GM19099 (cell line): Measurements from ENCODE around the gene DDO.

ENCODE experiments used
- POLR2A ChIP-seq: IDR thresholded peaks from 3 replicates; pipeline ENCODE4 v1.6.1; 2011; ENCODE audit warnings: low read depth; ENCODE audit not compliant: insufficient read length; ENCODE audit errors: extremely low read depth

DDO gene

DNA sequence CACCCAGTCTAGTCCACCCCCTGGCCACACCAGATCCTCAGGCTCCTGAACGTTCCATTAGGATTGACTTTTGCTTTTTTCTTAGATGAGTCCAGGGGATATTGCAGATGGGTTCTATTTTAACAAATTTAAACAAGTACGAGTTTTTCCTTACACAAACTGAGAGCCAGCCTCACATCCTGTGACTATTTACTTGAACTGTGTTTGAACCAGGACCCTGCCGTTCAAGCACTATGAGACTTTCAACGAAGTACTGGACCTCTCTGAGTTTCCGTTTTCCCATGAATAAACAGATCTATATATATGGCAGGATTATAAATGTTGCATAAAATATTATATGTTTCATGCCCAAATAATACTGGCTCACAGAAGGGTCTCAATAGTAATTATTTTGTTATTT lies 55.8 kb downstream of the DDO start:
- no peak for TF ChIP-seq POLR2A

DNA sequence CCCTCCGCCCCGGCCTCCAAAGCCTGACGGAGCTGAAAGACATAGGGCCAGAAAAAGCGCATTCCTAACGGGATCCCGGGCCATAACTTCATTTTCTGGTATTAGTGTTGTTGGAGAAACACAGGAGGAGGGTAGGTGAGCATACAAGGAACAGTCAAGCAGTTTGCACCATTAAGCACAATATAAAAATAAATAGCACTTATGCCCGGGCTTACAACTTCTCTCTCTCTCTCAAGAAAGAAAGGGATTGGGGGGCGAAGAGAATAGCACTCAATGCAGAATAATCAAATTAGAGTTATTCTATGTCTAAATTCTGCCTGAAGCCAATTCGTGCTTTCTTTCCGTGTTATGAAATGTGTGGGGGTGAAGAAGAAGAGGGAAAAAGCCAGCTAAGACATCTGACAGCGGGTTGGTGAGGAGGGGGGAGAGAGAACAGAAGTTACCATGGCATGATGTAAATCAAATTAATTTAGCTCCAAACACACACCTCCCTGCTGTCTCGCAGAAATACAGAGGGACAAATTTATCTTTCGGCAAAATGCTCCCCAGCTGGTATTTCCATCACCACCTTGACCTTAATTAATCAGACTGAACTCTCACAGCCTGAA lies 56.7 kb downstream of the DDO start:
- no peak for TF ChIP-seq POLR2A

DNA sequence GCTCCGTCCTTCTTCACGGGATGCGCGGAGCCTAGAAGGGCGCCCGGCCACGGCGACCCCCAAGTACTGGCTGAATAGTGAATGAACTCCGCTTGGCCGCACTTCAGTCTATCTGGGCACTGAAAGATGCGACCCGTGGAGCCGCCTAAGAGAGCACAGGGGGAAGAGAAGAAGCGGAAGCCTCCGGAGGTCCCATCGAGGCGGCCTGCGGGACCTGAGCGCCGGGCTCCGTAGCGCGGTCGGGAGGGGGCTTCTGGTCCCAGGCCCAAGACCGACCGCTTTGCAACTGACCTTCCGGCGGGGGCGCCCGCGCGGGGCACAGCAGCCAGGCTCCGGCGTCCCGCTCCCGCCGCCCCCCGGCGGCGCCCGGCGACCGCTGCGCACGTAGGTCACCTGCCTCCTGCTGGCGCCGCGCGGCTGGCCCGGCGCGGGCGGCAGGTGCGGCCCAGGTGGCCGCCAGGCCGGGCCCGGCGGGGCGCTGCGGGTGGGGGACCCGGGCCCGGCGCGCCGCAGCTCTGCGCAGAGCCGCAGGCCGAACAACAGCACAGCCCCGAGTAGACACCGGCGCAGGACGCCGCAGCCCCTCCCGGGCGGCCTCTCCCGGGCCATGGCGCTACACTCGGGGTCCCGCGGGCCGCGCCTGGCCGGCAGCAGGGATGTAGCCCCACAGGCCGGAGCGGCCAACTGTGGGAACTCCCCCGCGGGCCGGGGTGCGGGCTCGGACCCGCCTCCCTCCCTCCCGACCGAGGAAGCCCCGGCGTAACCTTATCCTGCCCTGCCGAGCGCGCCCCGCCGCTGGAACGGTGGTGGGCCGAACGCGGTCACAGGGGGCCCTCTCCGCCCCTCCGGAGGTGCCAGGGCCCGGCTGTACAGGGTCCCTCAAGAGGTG lies 57.5 kb downstream of the DDO start, which contains the start of gene METTL24:
Gene METTL24, minus strand, starts transcription at position 686 of the 889 bp plus-strand sequence. Its CDS starts 77 bp downstream, at position 609.
- no peak for TF ChIP-seq POLR2A

DNA sequence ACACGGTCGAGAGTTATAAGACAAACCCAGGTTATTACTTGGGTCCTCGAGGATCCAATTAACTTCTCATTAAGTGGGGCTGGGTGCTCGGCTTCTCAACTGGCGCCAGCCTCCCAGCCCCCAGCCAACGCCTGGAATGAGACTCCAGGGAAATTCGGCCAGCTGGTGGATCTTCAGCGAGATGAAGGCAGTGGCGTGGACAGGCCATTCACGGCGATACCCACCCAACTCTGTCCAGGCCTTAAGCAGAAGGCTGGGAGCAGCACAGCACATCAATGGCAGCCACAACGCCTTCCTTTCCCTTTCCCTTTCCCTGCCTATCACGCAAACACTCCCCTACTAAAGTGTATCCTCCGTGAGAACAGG lies 58.1 kb downstream of the DDO start:
- no peak for TF ChIP-seq POLR2A

DNA sequence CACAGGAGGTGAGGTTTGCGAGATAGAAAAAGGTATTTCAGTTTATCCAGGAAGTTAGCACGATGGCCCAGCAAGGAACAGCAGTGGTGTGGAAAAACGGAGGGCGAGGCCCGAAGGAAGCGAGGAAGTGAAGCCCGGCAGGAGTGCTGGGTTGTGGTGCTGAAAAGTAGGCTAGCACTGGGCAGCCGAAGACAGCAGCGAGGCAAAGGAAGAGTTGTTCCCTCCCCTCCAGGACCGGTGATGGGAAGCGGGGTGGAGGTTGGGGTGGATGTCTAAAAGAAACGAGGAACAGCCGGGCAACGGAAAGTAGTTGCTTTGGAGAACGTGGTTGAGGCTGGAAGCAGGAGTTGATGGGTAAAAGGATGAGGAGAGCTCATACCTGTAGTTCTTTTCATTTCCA lies 58.6 kb downstream of the DDO start:
- no peak for TF ChIP-seq POLR2A

DNA sequence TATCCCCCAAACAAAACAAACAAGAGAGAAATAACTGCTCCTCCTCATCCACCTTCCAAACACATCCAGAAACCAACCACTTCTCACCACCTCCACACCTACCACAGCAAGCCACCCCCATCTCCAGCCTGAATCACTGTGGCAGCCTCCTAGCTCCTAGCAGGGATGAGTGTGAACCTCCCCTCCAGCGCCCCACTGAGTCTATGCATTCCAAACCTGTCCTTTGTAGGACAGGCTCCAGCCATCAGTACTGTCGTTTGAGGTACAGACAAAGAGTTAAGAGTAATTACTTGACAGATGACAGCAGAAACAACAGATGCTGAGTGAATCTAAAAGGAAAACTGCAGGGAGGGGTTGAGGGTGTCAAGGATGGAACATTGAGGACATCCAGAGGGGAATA lies 59.6 kb downstream of the DDO start:
- no peak for TF ChIP-seq POLR2A

DNA sequence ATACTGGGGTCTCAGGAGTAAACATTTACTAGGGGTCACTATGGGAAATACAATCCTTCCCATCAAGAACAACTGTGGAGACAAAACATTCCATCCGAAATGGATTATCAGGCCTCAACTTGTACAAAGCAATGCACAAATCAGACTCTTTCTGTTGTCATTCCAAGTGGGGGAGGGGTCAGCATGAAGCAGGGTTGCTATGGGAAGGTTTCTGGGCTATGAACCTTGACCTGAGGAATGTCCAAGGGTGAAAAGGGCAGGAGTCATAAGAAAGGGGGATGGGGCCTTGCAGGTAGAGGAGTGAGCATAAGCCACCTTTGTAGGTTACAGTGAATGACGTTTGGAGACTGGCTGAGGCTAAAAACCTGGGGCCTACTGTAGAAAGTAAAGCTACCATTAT lies 60.4 kb downstream of the DDO start:
- no peak for TF ChIP-seq POLR2A

DNA sequence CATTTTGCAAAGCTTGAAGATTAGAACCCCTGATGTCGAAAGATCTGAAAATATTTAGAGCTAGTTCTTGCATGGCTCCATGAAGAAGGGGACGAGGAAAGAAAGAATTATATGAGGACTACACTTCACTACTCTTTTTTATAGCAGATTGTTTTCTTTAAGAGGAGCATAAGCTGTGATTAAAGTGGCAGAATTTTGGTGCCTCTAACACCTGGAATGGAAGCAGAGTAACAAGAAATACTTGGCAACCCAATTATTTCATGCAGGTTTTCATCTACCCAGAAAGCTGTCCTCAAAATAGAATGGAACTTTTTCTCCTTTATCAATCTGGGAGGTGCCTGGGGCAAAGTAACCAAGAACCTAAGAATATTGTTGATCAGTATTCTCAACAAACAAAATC lies 61.2 kb downstream of the DDO start:
- TF ChIP-seq POLR2A = no peak

DNA sequence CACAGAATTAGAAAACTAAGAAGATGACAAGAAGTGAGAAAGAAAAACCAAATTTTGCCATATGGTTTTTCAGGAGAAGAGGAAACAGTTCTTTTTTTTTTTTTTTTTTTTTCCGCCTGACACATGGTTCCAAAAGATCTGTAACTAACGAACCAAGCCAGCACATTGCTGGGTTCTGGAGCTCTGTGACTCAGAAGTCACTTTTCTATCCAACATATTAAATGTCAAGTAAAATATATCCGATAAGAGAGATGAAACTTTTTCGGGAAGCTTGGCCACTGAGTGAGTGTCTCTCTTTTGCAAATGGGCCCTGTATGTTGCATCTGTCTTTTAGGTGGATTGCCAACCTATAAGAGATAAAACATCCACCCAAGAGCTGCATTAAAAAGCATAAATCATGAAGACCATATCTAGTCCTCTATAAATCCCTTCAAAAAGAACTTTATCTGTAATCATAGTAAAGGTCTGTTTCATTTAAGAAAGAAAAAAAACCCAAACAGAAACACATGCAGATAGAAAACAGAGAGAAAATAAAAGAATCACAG lies 61.8 kb downstream of the DDO start:
- TF ChIP-seq POLR2A = no peak

DNA sequence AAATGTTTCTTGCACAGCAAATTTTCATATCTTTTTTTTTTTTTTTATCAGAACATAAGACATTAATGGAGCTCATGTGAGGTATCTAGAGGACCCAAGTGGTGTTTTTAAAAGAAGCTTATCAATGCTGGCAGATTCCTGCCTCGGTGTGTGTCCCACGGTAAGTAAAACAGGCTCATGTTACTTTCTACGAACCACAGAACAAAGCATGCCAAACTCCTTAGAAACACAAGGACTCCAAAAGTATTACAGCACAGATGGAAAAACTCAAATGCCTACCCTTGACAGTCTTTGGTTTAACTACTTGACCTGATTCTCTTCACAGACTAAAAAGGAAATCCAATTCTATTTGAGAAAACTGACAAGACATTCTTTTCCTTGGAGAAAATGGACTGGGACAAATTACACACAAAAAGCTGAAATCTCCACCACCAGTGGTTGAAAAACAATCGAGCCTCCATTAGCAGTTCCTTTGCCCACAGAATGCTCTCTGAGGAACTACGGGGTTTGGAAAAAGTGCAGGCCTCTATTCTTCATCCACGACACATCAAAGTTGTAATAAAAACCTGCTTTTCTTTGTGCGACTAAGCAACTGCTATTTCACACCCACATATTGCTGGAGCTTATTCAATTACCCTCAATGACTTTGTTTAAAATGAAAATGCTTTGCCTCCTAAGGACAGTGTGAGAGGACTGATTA lies 62.7 kb downstream of the DDO start:
- TF ChIP-seq POLR2A = no peak

DNA sequence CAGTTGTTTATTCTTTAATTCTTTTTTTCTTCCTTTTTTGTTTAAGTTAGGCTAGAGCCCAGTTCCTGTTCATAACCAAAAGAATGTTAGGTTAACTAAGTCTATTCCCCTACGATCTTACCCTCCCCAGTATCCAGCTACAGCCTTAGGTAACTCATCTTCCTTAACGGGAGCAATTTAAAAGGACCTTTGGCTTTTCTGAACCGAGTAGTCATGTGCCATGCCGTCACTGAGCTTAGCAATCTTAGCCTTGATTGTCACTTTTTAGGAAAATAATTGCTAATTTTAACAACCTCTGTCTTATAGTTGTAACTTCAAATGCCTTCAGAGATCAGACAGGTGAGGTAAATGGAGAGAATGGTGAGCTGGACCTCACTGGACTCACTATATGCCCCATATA lies 63.4 kb downstream of the DDO start:
- TF ChIP-seq POLR2A = no peak

DNA sequence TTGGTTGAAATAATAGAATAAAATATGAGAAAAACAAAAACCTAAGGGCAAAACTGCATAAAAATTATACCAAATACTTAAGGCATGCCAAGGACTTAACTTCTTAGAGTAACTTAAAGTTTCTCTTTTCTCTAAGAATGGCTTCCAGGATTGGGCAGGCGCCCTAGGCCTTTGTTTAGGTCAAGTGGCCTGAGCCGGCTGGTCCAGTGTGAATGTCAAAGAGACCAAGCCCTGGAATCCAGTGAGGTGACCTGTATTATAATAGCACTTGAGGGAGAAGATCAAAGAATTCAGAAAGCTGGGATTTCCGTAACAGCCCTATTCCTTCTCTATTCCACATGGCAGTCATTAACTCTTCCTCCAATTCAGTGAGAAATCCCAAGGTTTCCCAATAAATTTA lies 63.8 kb downstream of the DDO start:
- TF ChIP-seq POLR2A = no peak

DNA sequence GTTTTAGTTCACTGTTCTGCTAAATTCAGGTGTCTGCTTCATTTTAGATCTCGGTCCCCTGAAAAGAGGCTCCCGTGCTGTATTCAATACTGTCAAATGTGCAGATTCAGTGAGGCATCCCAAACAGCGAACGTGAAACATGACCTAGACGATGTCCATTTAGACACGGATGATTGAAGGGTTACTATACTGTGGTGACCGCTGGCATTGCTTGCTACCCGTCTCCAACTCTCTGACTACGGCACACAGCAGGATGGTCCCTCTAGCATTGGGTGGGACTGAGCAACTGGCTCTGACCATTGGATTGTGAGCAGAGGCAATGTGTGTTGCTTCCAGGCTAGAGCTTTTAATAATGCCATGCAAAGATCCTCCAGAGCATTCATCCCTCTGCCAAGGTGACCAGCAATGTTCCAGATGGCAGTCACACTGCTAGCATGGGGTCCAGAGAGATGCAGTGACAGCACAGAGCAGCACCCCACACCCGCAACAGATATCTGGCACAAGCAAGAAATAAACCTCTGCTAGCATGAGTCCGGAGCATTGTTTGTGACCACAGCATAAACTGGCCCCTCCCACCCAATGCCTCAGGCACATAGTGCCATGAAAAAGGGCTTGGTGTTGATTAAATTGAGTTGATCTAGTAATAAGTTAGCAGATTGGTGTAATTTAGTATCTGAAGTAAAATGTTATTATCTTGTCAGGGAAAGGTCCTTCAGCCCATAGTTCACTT lies 66.2 kb downstream of the DDO start:
- no peak for TF ChIP-seq POLR2A

DNA sequence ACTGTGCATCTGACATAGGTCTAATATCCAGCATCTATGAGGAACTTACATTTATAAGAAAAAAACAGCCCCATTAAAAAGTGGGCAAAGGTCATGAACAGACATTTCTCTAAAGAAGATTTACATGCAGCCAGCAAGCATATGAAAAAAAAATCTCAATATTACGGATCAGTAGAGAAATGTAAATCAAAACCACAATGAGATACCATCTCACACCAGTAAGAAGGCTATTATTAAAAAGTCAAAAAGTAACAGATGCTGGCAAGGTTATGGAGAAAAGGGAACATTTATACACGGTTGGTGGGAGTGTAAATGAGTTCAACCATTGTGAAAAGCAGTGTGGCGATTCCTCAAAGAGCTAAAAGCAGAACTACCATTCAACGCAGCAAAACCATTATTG lies 70.3 kb downstream of the DDO start:
- no peak for TF ChIP-seq POLR2A

DNA sequence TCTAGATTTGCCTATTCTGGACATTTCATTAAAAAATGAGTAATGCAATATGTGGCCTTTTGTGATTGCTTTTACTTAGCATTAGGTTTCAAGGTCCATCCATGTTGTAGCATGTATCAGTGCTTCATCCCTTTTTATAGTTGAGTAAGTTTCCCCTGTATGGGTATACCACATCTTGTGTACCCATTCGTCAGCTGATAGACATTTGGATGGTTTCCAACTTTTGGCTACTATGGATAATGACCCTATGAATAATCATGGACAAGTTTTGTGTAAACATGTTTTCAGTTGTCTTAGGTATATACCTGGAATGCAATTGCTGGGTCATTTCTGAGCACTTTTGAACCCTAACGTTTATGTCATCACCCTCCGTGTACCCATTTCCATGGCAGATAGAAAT lies 72.6 kb downstream of the DDO start:
- no peak for TF ChIP-seq POLR2A
